ENCODE data around the gene CHRNA4. TPM values are rescaled to one million over a fixed set of nuclear protein-coding genes. Genes with fewer than 3 reads are reported as not detected.

The CHRNA4 gene
- total RNA-seq, 1 donor from 2014 or later: 1.8 TPM

DNA sequence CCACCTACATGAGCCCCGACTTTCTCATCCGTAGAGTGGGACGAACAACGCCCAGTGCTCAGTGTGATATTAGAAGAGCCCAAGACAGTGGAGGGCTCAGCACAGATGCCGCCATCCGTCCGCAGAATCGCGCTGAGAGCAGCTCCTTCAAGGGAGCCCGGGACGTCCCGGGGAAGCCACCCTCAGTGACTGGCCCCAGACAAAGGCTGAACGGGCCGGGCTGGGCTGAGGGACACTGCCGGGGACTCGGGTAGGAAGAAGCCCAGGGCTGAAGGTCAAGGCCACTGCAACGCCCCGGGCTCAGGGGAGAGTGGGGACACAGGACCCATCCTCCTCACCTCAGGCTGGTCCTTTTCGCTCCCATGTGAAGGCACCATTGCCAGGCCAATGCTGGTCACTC, 12.8 kb upstream of the CHRNA4 start:
- no peak overlapping the region for H3K27ac Mint-ChIP-seq
- H3K27me3 Mint-ChIP-seq: peaks cover 20% of the 10 kb centered on the region
- TF ChIP-seq CTCF (conservative IDR thresholded peaks at IDR 0.05): no peak
- no peak overlapping the region for H3K4me3 Mint-ChIP-seq
- DNase-seq (ENCODE audit: extremely low spot score, unreplicated experiment): no peak
- H3K4me1 Mint-ChIP-seq (ENCODE audit: unreplicated experiment): peaks cover 21% of the 10 kb centered on the region
- no peaks in the 10 kb centered on the region for H3K36me3 Mint-ChIP-seq
- H3K9me3 Mint-ChIP-seq: no peaks in the 10 kb centered on the region

DNA sequence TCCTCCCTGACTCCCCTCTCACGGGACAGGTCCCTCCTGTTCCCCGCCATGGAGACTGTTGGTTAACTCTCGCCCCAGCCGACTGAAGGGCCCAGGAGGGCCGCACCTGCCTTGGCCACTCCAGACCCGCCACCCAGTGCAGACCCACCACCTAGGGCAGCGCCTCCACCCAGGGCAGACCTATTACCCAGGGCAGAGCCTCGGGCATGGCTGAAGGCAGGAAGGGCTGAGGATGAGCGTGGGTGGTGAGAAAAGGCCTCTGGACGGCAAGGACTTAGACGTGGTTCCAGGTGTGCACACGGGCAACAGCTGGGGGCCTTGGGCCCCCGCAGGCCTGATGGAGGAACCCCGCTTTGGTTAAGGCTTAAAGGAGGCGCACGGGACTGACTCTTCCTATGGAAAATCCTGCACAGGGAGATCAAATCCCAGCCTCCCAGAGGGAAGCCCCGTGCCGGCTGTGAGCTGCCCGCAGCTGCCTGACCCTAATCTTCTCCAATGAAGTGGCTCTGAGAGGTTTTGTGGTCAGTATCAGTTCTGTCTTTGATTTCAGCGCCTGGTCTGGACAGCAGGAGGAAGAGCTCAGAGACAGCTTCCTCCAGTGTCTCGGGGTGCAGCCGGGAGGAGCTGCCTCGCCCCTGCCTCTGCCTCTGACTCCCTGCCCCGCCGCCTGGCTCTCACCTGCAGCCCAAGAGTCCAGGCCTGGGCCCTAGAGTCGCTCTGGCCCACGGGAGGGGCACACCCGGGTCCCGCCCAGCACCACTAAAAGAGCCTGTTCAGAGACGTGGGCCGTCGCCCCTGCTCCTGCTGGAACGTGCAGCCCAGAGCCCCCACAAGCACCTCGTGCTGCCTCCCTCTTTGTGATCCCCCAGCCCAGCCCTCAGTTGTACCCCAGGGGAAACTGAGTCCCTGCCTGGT, 12.1 kb upstream of the CHRNA4 start:
- Mint-ChIP-seq H3K4me3 (no peak overlapping the region), H3K4me1 (ENCODE audit: unreplicated experiment) (peaks cover 13% of the 10 kb centered on the region), H3K36me3 (no peaks in the 10 kb centered on the region), H3K9me3 (no peaks in the 10 kb centered on the region), H3K27ac (no peak overlapping the region), H3K27me3 (peaks cover 18% of the 10 kb centered on the region)
- no peak for TF ChIP-seq CTCF (conservative IDR thresholded peaks at IDR 0.05)
- no peak for DNase-seq (ENCODE audit: extremely low spot score, unreplicated experiment)

DNA sequence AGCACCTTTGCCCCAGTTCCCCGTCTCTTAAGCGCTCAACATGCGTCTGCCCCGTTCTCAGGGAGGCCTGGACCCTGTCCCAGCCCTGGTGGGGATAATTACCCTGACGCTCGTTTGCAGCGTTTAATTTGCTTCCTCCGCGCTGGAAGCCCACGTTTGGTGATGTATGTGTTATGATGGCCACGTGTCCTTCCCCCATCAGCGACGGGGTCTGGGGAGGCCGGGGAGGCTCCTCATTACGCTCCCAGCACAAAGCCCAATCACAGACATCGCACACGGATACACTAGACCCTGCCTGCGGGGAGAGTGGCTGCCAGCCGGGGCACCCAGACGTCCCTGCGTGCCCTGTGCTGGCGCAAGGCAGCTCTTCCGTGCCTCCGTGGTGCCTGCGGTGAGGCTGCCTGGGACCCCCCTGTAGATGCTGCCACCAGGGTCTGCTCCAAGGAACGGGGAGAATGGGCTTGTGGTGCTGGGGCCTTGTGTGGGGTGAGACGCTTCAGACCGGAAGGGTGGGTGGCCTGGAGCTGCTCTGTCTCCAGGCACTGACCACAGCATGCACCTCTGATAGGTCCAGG, 10.2 kb upstream of the CHRNA4 start:
- H3K36me3 Mint-ChIP-seq: no peaks in the 10 kb centered on the region
- TF ChIP-seq CTCF (conservative IDR thresholded peaks at IDR 0.05): no peak
- H3K4me1 Mint-ChIP-seq (ENCODE audit: unreplicated experiment): peaks cover 9% of the 10 kb centered on the region
- no peaks in the 10 kb centered on the region for H3K9me3 Mint-ChIP-seq
- H3K27me3 Mint-ChIP-seq: peaks cover 16% of the 10 kb centered on the region
- H3K4me3 Mint-ChIP-seq: no peak overlapping the region
- H3K27ac Mint-ChIP-seq: no peak overlapping the region
- DNase-seq (ENCODE audit: extremely low spot score, unreplicated experiment): no peak

DNA sequence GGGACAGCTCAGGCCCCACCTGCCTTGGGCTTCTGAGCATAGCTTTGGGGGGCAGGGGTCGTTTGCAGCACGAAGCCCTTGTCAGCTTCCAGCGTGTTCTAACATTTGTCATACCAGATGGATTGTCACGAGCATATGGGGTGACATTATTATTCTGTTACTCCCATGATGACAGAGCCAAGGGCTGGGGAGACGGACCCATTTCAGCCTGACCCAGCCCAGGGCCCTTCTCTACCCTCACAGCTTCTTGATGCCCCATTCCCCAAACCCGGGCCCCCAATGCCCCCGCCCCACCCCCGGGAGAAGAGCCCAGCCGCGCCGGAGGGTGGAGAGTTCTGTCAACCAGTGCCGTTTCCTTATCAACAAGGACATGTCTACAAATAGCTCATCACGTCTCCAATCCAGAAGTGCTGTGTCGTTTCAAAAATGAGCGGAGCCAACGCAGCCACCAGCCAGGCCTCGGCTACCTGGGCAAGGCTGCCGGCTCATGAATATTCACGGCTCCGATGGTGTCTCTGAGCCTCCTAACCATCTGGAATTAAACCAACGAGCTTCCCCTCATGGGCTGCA, 9.6 kb upstream of the CHRNA4 start:
- peaks cover 13% of the 10 kb centered on the region for H3K27me3 Mint-ChIP-seq
- no peak for DNase-seq (ENCODE audit: extremely low spot score, unreplicated experiment)
- H3K4me3 Mint-ChIP-seq: no peak overlapping the region
- H3K27ac Mint-ChIP-seq: no peak overlapping the region
- H3K4me1 Mint-ChIP-seq (ENCODE audit: unreplicated experiment): peaks cover 5% of the 10 kb centered on the region
- H3K36me3 Mint-ChIP-seq: no peaks in the 10 kb centered on the region
- no peaks in the 10 kb centered on the region for H3K9me3 Mint-ChIP-seq
- no peak for TF ChIP-seq CTCF (conservative IDR thresholded peaks at IDR 0.05)

GRCh38 chr20:63369724-63370617, 8.8 kb upstream of the CHRNA4 start:
- Mint-ChIP-seq H3K27ac (no peak overlapping the region), H3K27me3 (peaks cover 13% of the 10 kb centered on the region), H3K9me3 (no peaks in the 10 kb centered on the region), H3K4me3 (no peak overlapping the region), H3K4me1 (ENCODE audit: unreplicated experiment) (peaks cover 5% of the 10 kb centered on the region), H3K36me3 (no peaks in the 10 kb centered on the region)
- DNase-seq (ENCODE audit: extremely low spot score, unreplicated experiment): no peak
- TF ChIP-seq CTCF (conservative IDR thresholded peaks at IDR 0.05): peak; percentile 46

Data from type B pancreatic cell (in vitro differentiated cells).